RPMI8226 (cell line): ENCODE measurements around the gene LAMA1.

Experiments
- DNase-seq: peaks from one replicate; pipeline ENCODE4 v3.0.0-alpha.2; 2015

Gene LAMA1

GRCh38 chr18:7111134-7111533 is 6.5 kb downstream of the LAMA1 start:
- DNase-seq, result no peak

- DNase-seq, result no peak
Observed at GRCh38 chr18:7105943-7106342, 11.7 kb downstream of the LAMA1 start.

- DNase-seq, result no peak
Observed at GRCh38 chr18:7105268-7105667, 12.3 kb downstream of the LAMA1 start.

GRCh38 chr18:7104649-7105048 is 12.9 kb downstream of the LAMA1 start:
- DNase-seq, result no peak

GRCh38 chr18:7102131-7102530 is 15.5 kb downstream of the LAMA1 start:
- no peak for DNase-seq

- DNase-seq, result no peak
Observed at GRCh38 chr18:7096838-7097237, 20.8 kb downstream of the LAMA1 start.

- no peak for DNase-seq
Observed at GRCh38 chr18:7094427-7094826, 23.2 kb downstream of the LAMA1 start.

- DNase-seq, result no peak
Observed at GRCh38 chr18:7090771-7091170, 26.8 kb downstream of the LAMA1 start.

- DNase-seq, result no peak
Observed at GRCh38 chr18:7089369-7089768, 28.2 kb downstream of the LAMA1 start.

GRCh38 chr18:7084080-7085065 is 33.2 kb downstream of the LAMA1 start:
- DNase-seq, result no peak

- no peak for DNase-seq
Observed at GRCh38 chr18:7082671-7083070, 34.9 kb downstream of the LAMA1 start.

GRCh38 chr18:7079231-7079630 is 38.4 kb downstream of the LAMA1 start:
- no peak for DNase-seq

GRCh38 chr18:7072593-7072992 is 45.0 kb downstream of the LAMA1 start:
- no peak for DNase-seq

- no peak for DNase-seq
Observed at GRCh38 chr18:7071600-7071999, 46.0 kb downstream of the LAMA1 start.

- DNase-seq, result no peak
Observed at GRCh38 chr18:7070466-7070865, 47.1 kb downstream of the LAMA1 start.

GRCh38 chr18:7068871-7069590 is 48.6 kb downstream of the LAMA1 start:
- no peak for DNase-seq

- no peak for DNase-seq
Observed at GRCh38 chr18:7066965-7067555, 50.5 kb downstream of the LAMA1 start.

- DNase-seq, result no peak
Observed at GRCh38 chr18:7065736-7066135, 51.9 kb downstream of the LAMA1 start.

- DNase-seq, result no peak
Observed at GRCh38 chr18:7064346-7064745, 53.3 kb downstream of the LAMA1 start.

GRCh38 chr18:7062811-7063210 is 54.8 kb downstream of the LAMA1 start:
- DNase-seq, result no peak

- DNase-seq, result no peak
Observed at GRCh38 chr18:7062236-7062635, 55.4 kb downstream of the LAMA1 start.

GRCh38 chr18:7059276-7059675 is 58.3 kb downstream of the LAMA1 start:
- no peak for DNase-seq

- DNase-seq, result no peak
Observed at GRCh38 chr18:7056026-7056425, 61.6 kb downstream of the LAMA1 start.

- no peak for DNase-seq
Observed at GRCh38 chr18:7049951-7050350, 67.6 kb downstream of the LAMA1 start.
